ENCODE data around the gene ERMAP.
"Not testable (repeated sequence)": the region's sequence is repeated elsewhere in the genome, so short reads cannot be mapped to it uniquely, and the experiment has no call there.

ERMAP gene

GRCh38 chr1:42845193-42845592, 28.3 kb downstream of the ERMAP start:
- DNase-seq (ENCODE audit: low spot score): no peak

- DNase-seq (ENCODE audit: low spot score): no peak
Observed at GRCh38 chr1:42845866-42846256, 28.9 kb downstream of the ERMAP start.

GRCh38 chr1:42846257-42847110, 29.6 kb downstream of the ERMAP start, which contains the start of gene ZNF691:
ZNF691 (plus strand) TSS chr1:42846613; CDS start chr1:42849659, 3,046 bp downstream.
- peak; percentile 98 for DNase-seq (ENCODE audit: low spot score)

GRCh38 chr1:42847111-42847595, 30.2 kb downstream of the ERMAP start:
- peak; percentile 43 for DNase-seq (ENCODE audit: low spot score)

- no peak for DNase-seq (ENCODE audit: low spot score)
Observed at GRCh38 chr1:42847721-42848460, 31.0 kb downstream of the ERMAP start.

GRCh38 chr1:42848823-42849537, 32.1 kb downstream of the ERMAP start:
- no peak for DNase-seq (ENCODE audit: low spot score)

- DNase-seq (ENCODE audit: low spot score): no peak
Observed at GRCh38 chr1:42849944-42850343, 33.0 kb downstream of the ERMAP start.

- DNase-seq (ENCODE audit: low spot score): peak; percentile 34
Observed at GRCh38 chr1:42851420-42851819, 34.5 kb downstream of the ERMAP start.

GRCh38 chr1:42851960-42852607, 35.2 kb downstream of the ERMAP start:
- peak; percentile 15 for DNase-seq (ENCODE audit: low spot score)

- peak; percentile 21 for DNase-seq (ENCODE audit: low spot score)
Observed at GRCh38 chr1:42852608-42852980, 35.7 kb downstream of the ERMAP start.

- no peak for DNase-seq (ENCODE audit: low spot score)
Observed at GRCh38 chr1:42853116-42853884, 36.4 kb downstream of the ERMAP start.

GRCh38 chr1:42856554-42856953, 39.6 kb downstream of the ERMAP start:
- DNase-seq (ENCODE audit: low spot score): not testable (repeated sequence)

GRCh38 chr1:42859366-42859765, 42.4 kb downstream of the ERMAP start:
- not testable (repeated sequence) for DNase-seq (ENCODE audit: low spot score)

GRCh38 chr1:42860339-42861013, 43.6 kb downstream of the ERMAP start:
- DNase-seq (ENCODE audit: low spot score): peak; percentile 24

- no peak for DNase-seq (ENCODE audit: low spot score)
Observed at GRCh38 chr1:42861014-42861399, 44.1 kb downstream of the ERMAP start.

GRCh38 chr1:42866549-42866948, 49.6 kb downstream of the ERMAP start:
- no peak for DNase-seq (ENCODE audit: low spot score)

- not testable (repeated sequence) for DNase-seq (ENCODE audit: low spot score)
Observed at GRCh38 chr1:42868466-42868865, 51.5 kb downstream of the ERMAP start.

GRCh38 chr1:42869254-42869653, 52.3 kb downstream of the ERMAP start:
- not testable (repeated sequence) for DNase-seq (ENCODE audit: low spot score)

- not testable (repeated sequence) for DNase-seq (ENCODE audit: low spot score)
Observed at GRCh38 chr1:42869751-42870150, 52.8 kb downstream of the ERMAP start.

GRCh38 chr1:42873108-42873507, 56.2 kb downstream of the ERMAP start:
- not testable (repeated sequence) for DNase-seq (ENCODE audit: low spot score)
